Measurements from ENCODE around the gene DNAH14. TPM values are rescaled to one million over a fixed set of nuclear protein-coding genes. Genes with fewer than 3 reads are reported as not detected.

DNAH14 gene
- total and polyA plus RNA-seq, 9 of the 15 experiments (the other 6 are each of a cell fraction or from before 2014, with no cell fraction given): 58.4 to 142 (median 98.4) TPM

DNA sequence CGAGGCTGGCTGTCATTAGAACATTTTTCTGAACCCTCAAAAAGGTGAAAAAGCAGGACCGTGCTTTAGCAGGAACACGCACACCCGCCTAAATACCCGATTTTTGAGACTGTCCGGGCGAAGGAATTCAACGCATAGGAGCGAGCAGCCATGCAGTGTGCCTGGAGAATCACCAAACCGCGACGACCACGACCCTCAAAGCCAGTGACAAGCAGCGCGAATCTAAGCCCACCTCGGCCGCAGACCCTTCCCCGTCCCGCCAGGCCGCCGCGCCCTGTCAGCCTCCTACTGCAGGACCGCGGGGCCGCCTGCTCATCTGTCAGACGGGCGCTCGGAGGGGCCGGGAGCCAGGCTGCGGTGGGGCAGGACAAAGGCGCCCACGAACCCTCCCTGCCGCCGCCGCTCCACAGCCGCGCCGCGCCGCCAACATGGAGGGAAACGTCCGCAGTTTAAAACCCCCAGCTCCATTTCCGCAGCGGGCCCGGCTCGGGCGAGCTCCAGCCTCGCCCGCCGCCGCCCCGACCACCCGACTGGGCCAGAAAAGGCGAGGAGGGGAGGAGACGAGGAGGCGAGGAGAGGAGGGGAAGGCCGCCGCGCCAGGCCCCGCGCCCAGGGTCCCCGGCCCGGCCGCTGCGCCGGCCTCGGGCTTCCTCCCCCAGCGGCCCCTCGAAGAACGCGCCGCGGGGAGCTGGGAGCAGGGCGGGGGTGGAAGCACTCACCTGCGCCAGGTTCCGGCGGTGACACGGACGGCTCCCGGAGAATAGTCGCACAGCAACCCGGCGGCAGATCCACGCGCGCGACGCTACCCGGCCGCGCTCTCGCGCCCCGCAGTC is 498.0 kb downstream of the DNAH14 start, which contains the start of gene LBR (continued):
- TF ChIP-seq, protein P1, sequence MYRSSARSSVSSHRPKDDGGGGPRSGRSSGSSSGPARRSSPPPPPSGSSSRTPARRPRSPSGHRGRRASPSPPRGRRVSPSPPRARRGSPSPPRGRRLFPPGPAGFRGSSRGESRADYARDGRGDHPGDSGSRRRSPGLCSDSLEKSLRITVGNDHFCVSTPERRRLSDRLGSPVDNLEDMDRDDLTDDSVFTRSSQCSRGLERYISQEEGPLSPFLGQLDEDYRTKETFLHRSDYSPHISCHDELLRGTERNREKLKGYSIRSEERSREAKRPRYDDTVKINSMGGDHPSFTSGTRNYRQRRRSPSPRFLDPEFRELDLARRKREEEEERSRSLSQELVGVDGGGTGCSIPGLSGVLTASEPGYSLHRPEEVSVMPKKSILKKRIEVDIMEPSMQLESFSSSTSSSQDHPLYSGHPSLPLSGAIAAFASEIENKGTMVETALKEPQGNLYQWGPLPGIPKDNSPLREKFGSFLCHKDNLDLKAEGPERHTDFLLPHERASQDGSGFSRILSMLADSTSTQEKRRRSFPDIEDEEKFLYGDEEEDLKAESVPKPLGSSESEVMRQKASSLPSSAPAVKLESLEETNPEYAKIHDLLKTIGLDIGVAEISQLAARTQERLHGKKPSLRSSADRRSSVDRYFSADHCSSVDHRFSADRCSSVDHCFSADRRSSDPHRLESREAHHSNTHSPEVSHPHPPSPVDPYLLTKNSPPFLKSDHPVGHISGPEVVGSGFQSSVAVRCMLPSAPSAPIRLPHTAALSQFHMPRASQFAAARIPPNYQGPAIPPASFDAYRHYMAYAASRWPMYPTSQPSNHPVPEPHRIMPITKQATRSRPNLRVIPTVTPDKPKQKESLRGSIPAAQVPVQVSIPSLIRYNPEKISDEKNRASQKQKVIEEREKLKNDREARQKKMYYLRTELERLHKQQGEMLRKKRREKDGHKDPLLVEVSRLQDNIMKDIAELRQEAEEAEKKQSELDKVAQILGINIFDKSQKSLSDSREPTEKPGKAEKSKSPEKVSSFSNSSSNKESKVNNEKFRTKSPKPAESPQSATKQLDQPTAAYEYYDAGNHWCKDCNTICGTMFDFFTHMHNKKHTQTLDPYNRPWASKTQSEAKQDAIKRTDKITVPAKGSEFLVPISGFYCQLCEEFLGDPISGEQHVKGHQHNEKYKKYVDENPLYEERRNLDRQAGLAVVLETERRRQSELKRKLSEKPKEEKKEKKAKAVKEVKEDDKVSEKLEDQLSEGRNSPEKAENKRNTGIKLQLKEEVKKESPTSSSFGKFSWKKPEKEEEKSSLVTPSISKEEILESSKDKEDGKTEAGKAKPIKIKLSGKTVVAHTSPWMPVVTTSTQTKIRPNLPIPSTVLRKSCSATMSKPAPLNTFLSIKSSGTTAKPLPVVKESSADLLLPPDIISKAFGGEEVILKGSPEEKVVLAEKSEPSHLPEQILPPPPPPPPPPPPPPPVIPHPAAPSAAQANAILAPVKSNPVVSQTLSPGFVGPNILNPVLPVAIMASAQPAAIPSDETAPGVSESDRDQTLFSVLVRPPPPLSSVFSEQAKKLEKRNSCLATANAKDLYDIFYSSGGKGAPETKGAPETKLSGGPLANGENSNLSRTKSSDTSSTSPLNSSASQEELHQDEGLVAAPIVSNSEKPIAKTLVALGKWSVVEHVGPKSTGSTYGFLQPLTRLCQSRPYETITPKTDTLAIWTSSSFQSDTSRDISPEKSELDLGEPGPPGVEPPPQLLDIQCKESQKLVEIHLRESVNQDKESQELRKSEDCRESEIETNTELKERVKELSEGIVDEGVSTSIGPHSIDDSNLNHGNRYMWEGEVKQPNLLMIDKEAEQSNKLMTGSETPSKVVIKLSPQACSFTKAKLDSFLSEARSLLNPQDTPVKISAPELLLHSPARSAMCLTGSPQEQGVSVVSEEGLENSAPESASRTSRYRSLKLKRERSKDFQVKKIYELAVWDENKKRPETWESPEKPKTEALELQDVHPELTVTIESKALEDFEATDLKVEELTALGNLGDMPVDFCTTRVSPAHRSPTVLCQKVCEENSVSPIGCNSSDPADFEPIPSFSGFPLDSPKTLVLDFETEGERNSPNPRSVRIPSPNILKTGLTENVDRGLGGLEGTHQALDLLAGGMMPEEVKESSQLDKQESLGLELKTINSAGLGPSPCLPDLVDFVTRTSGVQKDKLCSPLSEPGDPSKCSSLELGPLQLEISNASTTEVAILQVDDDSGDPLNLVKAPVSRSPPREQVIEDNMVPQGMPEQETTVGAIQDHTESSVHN (IDR thresholded peaks at IDR 0.05; ENCODE audit: borderline replicate concordance in 1 of 2, low read depth in 1 of 2): no peak
- TF ChIP-seq, protein P2, sequence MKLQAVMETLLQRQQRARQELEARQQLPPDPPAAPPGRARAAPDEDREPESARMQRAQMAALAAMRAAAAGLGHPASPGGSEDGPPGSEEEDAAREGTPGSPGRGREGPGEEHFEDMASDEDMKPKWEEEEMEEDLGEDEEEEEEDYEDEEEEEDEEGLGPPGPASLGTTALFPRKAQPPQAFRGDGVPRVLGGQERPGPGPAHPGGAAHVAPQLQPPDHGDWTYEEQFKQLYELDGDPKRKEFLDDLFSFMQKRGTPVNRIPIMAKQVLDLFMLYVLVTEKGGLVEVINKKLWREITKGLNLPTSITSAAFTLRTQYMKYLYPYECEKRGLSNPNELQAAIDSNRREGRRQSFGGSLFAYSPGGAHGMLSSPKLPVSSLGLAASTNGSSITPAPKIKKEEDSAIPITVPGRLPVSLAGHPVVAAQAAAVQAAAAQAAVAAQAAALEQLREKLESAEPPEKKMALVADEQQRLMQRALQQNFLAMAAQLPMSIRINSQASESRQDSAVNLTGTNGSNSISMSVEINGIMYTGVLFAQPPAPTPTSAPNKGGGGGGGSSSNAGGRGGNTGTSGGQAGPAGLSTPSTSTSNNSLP (IDR thresholded peaks at IDR 0.05; ENCODE audit: borderline replicate concordance, low read depth, low read length): no peak
- no peak for TF ChIP-seq POLR2B (IDR thresholded peaks at IDR 0.05; ENCODE audit: low read depth, partially characterized antibody)
- TF ChIP-seq PCBP2 (IDR thresholded peaks at IDR 0.05; ENCODE audit: low read depth, low read length, poor library complexity, severe bottlenecking): peak; percentile 42
- TF ChIP-seq, protein P3, sequence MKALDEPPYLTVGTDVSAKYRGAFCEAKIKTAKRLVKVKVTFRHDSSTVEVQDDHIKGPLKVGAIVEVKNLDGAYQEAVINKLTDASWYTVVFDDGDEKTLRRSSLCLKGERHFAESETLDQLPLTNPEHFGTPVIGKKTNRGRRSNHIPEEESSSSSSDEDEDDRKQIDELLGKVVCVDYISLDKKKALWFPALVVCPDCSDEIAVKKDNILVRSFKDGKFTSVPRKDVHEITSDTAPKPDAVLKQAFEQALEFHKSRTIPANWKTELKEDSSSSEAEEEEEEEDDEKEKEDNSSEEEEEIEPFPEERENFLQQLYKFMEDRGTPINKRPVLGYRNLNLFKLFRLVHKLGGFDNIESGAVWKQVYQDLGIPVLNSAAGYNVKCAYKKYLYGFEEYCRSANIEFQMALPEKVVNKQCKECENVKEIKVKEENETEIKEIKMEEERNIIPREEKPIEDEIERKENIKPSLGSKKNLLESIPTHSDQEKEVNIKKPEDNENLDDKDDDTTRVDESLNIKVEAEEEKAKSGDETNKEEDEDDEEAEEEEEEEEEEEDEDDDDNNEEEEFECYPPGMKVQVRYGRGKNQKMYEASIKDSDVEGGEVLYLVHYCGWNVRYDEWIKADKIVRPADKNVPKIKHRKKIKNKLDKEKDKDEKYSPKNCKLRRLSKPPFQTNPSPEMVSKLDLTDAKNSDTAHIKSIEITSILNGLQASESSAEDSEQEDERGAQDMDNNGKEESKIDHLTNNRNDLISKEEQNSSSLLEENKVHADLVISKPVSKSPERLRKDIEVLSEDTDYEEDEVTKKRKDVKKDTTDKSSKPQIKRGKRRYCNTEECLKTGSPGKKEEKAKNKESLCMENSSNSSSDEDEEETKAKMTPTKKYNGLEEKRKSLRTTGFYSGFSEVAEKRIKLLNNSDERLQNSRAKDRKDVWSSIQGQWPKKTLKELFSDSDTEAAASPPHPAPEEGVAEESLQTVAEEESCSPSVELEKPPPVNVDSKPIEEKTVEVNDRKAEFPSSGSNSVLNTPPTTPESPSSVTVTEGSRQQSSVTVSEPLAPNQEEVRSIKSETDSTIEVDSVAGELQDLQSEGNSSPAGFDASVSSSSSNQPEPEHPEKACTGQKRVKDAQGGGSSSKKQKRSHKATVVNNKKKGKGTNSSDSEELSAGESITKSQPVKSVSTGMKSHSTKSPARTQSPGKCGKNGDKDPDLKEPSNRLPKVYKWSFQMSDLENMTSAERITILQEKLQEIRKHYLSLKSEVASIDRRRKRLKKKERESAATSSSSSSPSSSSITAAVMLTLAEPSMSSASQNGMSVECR (CRISPR knock-in tag; IDR thresholded peaks at IDR 0.05): no peak; the same call in 1 of the 2 replicates
- 0 out of 2 replicates have a peak, but pooled peaks have one; percentile 7 for TF ChIP-seq MYNN (IDR thresholded peaks at IDR 0.05)
- TF ChIP-seq MYNN (CRISPR knock-in tag; IDR thresholded peaks at IDR 0.05): no peak
- TF ChIP-seq, protein P4, sequence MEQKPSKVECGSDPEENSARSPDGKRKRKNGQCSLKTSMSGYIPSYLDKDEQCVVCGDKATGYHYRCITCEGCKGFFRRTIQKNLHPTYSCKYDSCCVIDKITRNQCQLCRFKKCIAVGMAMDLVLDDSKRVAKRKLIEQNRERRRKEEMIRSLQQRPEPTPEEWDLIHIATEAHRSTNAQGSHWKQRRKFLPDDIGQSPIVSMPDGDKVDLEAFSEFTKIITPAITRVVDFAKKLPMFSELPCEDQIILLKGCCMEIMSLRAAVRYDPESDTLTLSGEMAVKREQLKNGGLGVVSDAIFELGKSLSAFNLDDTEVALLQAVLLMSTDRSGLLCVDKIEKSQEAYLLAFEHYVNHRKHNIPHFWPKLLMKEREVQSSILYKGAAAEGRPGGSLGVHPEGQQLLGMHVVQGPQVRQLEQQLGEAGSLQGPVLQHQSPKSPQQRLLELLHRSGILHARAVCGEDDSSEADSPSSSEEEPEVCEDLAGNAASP (IDR thresholded peaks at IDR 0.05): no peak
- peak; percentile 28 for TF ChIP-seq RBM22 (IDR thresholded peaks at IDR 0.05; ENCODE audit: low read depth, low read length, poor library complexity, severe bottlenecking)

Data from K562 (cell line).